ENCODE results near the gene KIF22.
"Not testable (repeated sequence)": the region's sequence is repeated elsewhere in the genome, so short reads cannot be mapped to it uniquely, and the experiment has no call there.

Gene KIF22

GRCh38 chr16:29766571-29766970 lies 24.0 kb upstream of the KIF22 start:
- no peak for DNase-seq

DNA sequence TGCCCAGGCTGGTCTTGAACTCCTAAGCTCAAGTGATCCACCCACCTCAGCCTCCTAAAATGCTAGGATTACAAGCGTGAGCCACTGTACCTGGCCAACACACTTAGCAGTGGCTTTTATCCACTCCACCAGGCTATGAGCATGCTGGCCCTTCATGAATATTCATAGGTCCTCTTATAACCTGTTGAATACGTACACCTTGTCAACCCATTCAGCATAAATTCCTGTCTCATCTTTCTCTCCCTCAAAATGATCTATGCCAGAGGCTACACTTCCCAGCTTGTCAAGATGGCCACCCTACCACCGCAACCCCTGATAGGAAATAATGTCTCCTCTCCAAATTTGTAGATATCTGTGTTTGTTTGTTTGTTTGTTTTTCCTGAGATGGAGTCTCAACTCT lies 23.5 kb upstream of the KIF22 start:
- no peak for DNase-seq

- no peak for DNase-seq
These were observed 21.0 kb upstream of the KIF22 start for GRCh38 chr16:29769507-29769906.

DNA sequence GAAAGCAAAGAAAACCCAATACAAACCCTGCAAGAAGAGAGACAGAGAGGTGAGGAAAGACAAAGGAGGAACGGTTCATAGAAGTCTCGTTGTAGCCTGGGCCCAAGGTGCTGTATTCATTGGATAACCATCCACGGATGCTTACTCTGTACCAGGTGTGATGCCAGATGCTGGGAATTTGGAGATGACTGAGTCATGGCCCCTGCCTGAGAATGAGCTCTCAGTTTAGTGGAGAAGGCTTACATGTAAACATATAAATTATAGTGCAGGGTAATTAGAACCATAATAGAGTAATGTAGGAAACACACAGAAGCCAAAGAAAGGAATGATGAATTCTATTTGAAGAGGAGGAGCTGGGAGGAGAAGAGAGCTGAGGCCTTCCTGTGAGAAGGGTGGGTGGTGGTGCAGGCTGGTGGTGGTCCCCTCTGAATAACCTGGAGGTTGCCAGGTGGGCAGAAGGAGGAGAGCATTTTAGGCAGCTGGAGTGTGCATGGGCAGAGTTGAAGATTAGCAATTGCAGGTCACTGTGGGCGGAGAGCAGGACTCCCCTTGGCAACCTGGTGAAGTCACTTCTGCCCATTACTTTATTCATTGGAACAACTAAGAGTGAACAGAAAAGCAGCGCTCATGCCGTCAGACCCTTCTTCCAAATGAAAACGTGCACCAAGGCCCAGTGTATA lies 20.2 kb upstream of the KIF22 start:
- DNase-seq, result no peak

- not testable (repeated sequence) for DNase-seq
These were observed 18.2 kb upstream of the KIF22 start for GRCh38 chr16:29772330-29772729.

DNA sequence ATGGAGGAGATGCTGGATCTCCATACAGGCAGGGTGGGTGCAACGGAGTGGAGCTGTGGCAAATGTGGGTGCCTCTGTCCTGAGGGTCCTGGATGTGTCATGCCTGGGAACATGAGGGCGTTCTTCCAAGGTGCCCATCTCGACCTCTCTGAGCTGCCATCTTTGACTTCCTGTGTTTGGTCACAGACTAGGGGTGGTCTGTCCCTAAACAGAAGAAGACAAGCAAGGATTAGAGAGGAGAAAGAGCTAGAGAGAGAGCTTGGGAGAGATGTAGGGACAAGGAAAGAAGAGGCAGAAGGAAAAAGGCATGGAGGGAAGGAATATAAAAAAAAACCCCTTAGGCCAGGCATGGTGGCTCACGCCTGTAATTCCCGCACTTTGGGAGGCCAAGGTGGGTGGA lies 15.8 kb upstream of the KIF22 start:
- DNase-seq, result no peak

- DNase-seq, result peak; percentile 39
These were observed 14.7 kb upstream of the KIF22 start for GRCh38 chr16:29775742-29776408.

DNA sequence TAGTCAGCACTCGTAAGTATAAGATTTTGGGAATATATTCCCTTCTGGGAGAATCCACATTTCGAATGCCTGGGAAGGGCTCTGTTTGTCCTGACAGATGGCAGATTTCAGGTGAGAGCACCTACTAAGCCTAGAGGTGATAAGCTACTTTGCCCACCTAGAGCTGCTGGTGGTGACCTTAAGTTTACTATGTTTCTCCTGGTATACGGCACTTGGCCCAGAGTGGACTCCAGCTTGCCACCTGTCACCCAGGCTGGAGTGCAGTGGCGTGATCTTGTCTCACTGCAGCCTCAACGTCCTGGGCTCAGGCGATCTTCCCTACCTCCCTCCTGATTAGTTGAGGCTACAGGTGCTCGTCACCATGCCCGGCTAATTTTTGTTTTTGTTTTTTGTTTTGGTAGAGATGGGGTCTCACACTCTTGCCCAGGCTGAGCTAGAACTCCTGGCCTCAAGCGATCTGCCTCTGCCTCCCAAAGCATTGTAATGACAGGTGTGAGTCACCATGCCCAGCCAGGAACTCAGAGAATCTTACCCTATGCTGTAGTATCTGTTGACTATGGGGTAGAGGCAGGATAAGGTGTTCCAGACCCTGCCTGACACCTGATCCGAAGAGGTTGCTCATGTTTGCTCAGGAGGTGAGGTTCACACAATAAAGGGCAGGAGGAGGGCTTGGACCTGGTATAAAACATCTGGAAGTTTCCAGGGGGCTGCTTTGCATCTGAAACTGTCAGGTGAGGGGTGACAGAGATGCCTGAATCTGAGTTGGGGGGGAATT lies 12.8 kb upstream of the KIF22 start, which contains the start of gene ZG16:
Gene ZG16 (plus strand): TSS at position 681 of the 775 bp plus-strand sequence. CDS start 1,011 bp downstream, outside the sequence.
- no peak for DNase-seq

DNA sequence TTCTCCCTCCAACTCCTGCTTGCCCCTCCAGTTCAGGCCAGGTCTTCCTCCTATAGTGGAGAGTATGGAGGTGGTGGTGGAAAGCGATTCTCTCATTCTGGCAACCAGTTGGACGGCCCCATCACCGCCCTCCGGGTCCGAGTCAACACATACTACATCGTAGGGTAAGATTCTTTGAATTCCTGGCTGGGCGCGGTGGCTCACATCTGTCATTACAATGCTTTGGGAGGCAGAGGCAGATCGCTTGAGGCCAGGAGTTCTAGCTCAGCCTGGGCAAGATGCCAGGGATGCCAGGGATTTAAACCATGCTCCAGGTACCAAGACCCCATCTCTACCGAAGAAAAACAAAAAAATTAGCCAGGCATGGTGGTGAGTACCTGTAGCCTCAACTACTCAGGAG lies 11.1 kb upstream of the KIF22 start:
- DNase-seq, result peak; percentile 27

- DNase-seq, result not testable (repeated sequence)
These were observed 7.2 kb upstream of the KIF22 start for GRCh38 chr16:29783094-29783953.

- DNase-seq, result no peak
These were observed 6.4 kb upstream of the KIF22 start for GRCh38 chr16:29784157-29784556.

DNA sequence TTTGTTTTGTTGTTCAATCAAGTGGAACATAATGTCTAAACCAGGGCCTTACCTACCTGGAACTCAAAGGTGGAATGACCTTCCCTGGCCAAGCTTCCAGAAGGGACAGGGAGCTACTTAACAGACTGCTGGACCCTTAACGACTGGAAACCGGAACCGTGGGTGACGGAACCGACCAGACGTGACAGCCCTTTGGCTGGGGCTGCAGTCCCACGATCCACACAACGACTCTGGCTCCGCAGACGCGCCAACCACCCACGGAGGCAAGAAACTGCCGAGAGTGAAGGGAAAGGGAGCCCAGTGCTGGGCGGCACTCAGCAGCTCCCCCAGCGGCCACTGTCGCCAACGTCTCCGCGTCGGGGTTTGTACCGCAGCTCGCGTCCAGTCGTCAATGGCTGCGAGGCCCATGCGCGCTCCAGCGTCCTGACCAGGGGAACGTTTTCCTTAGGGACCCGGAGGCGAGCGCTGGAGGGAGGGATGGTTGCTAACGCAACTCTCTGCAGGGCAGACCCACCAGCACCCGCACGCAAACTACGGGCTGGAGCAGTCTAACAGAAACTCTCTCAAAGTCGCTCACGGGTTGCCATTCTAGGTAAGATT lies 5.5 kb upstream of the KIF22 start:
- peak; percentile 64 for DNase-seq

DNA sequence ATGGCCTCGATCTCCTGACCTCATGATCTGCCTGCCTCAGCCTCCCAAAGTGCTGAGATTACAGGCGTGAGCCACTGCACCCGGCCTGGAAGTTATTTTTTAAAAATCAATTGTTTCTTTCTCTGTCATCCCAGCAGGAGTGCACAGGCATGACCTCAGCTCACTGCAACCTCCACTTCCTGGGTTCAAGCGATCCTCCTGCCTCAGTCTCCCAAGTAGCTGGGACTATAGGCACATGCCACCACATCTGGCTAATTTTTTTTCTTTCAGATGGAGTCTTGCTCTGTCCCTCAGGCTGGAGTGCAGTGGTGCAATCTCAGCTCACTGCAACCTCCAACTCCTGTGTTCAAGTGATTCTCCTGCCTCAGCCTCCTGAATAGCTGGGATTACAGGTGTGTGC lies 3.4 kb upstream of the KIF22 start:
- not testable (repeated sequence) for DNase-seq

- no peak for DNase-seq
These were observed 772 bp upstream of the KIF22 start for GRCh38 chr16:29789775-29790182.

GRCh38 chr16:29790949-29791844 lies 646 bp downstream of the KIF22 start:
- no peak for DNase-seq

DNA sequence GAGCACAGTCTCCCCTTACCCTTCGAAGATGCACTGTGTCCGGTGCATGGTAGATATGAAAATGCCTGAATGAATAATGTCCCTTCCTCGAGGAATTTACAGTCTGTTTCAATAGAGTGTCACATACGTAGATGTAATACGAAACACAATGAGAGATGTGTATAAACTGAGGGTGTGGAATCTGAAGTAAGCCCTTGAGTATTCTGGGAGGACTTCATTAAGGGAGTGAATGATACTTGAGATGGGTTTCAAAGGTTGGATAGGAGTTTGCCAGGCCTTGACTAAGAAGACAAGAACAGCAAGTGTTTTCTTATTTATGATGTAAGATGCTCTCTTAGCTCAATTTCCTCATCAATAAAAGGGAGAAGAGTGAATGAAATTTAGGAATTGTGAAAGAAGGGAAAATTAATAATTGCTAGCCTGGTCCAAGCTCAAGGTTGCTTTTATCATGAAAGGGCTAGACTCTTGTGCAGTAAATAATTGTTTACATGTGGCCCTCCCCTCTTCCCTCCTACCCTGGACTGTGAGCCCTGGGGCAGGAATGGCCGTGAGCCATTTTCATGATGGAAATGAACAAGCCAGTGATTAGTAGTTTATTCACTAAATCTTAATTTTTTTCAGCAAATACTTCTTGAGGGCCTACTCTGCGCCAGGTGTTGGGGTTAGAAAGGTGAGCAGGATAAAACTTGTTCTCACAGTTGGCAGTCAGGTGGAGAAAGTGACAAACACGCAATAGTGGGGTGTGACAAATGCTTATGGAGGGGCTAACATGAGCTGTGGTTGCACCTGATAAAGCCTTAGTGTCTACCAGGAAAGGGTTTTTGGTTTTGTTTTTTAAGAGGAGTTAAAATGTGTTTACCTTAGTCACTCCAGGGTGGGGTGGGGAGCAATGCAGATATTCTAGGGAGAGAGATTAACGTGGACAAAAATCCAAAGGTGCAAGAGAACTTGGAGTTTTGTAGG lies 1.6 kb downstream of the KIF22 start:
- DNase-seq, result no peak

DNA sequence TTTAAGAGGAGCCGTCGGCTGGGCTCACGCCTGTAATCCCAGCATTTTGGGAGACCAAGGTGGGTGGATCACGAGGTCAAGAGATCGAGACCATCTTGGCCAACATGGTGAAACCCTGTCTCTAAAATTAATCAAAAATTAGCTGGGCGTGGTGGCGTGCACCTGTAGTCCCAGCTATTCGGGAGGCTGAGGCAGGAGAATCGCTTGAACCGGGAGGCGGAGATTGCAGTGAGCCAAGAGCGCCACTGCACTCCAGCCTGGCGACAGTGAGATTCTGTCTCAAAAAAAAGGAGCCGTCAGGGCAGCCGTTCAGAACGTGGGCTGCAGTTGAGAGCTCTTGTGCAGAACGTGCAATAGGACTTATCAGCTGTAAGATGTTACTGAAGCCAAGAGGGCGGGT lies 2.6 kb downstream of the KIF22 start:
- not testable (repeated sequence) for DNase-seq

GRCh38 chr16:29794231-29794710 lies 3.7 kb downstream of the KIF22 start:
- no peak for DNase-seq

GRCh38 chr16:29802416-29802935 lies 11.9 kb downstream of the KIF22 start:
- no peak for DNase-seq
